Upper lobe of left lung (tissue), 4 donors: ENCODE data around the gene OTUB1.

Source experiments
- CTCF ChIP-seq, 6 experiments: fragments of 450-650 bp in 4 of 6; fragments of 200-600 bp in 2 of 6; sonication (generic) in 2 of 6; IDR thresholded peaks; one replicate each; pipeline ENCODE4 v1.5.1; 2016 to 2019; ENCODE audit warnings: antibody characterized with exemption in 6 of 6
- EP300 ChIP-seq, 4 donors: sonication (generic); formaldehyde crosslinking; IDR thresholded peaks; one replicate each; pipeline ENCODE4 v1.5.1; 2017; ENCODE audit warnings: antibody characterized with exemption in 4 of 4, control low read depth in 2 of 4
- POLR2A ChIP-seq, 4 donors: fragments of 450-650 bp; IDR thresholded peaks; one replicate each; pipeline ENCODE4 v1.5.1; 2016 to 2017; ENCODE audit warnings: antibody characterized with exemption in 4 of 4, mild to moderate bottlenecking in 2 of 4

- no peak for TF ChIP-seq CTCF (IDR thresholded peaks at IDR 0.05)
- TF ChIP-seq POLR2A (IDR thresholded peaks at IDR 0.05): no peak
- no peak for TF ChIP-seq EP300 (IDR thresholded peaks at IDR 0.05)
These were observed 13.2 kb downstream of the OTUB1 start for GRCh38 chr11:63999349-64000025.
